Stimulated activated memory B cell treated with anti-CD40 and anti-IgM and Interleukin-4, amounts not matched to agents 10 μg/mL and 1 μg/mL and 100 μg/mL, for 72 hours (primary cell): Measurements from ENCODE around the gene CRADD.

Experiments
- ATAC-seq: fragments of 150-1000 bp; cut with Tn5 transposase; 2 replicates; pipeline ENCODE4 v1.10.0; 2021
- H3K27ac Mint-ChIP-seq: one replicate; pipeline ENCODE4 v1.8.0; 2022; ENCODE audit warnings: mild to moderate bottlenecking, mixed read lengths
- H3K27me3 Mint-ChIP-seq: one replicate; pipeline ENCODE4 v1.8.0; 2022; ENCODE audit warnings: mixed read lengths
- H3K36me3 Mint-ChIP-seq: one replicate; pipeline ENCODE4 v1.8.0; 2022; ENCODE audit warnings: mixed read lengths
- H3K4me1 Mint-ChIP-seq: one replicate; pipeline ENCODE4 v1.8.0; 2022; ENCODE audit warnings: mixed read lengths
- H3K4me3 Mint-ChIP-seq: one replicate; pipeline ENCODE4 v1.8.0; 2022; ENCODE audit warnings: mild to moderate bottlenecking, moderate library complexity, mixed read lengths
- H3K9me3 Mint-ChIP-seq: one replicate; pipeline ENCODE4 v1.8.0; 2022; ENCODE audit warnings: mixed read lengths

CRADD gene

GRCh38 chr12:93729934-93730333 is 52.8 kb downstream of the CRADD start:
- H3K27ac Mint-ChIP-seq = no peak overlapping the region
- no peak overlapping the region for H3K4me3 Mint-ChIP-seq
- H3K27me3 Mint-ChIP-seq = no peaks in the 10 kb centered on the region
- H3K4me1 Mint-ChIP-seq = peaks cover 7% of the 10 kb centered on the region
- ATAC-seq = no peak
- H3K9me3 Mint-ChIP-seq = peaks cover 3% of the 10 kb centered on the region
- peaks cover 16% of the 10 kb centered on the region for H3K36me3 Mint-ChIP-seq

GRCh38 chr12:93733358-93733757 is 56.2 kb downstream of the CRADD start:
- Mint-ChIP-seq H3K4me3 (no peak overlapping the region), H3K27me3 (no peaks in the 10 kb centered on the region), H3K4me1 (peaks cover 1% of the 10 kb centered on the region), H3K36me3 (peaks cover 13% of the 10 kb centered on the region), H3K27ac (no peak overlapping the region), H3K9me3 (peaks cover 3% of the 10 kb centered on the region)
- peak; percentile 63 for ATAC-seq

- ATAC-seq = no peak
- Mint-ChIP-seq H3K27ac (no peak overlapping the region), H3K27me3 (no peaks in the 10 kb centered on the region), H3K9me3 (peaks cover 3% of the 10 kb centered on the region), H3K4me1 (peaks cover 7% of the 10 kb centered on the region), H3K4me3 (no peak overlapping the region), H3K36me3 (peaks cover 13% of the 10 kb centered on the region)
Observed at GRCh38 chr12:93733928-93734327, 56.8 kb downstream of the CRADD start.

GRCh38 chr12:93734784-93735183 is 57.6 kb downstream of the CRADD start:
- Mint-ChIP-seq H3K27ac (no peak overlapping the region), H3K36me3 (peaks cover 13% of the 10 kb centered on the region), H3K27me3 (no peaks in the 10 kb centered on the region), H3K9me3 (peaks cover 3% of the 10 kb centered on the region), H3K4me3 (no peak overlapping the region), H3K4me1 (peaks cover 7% of the 10 kb centered on the region)
- no peak for ATAC-seq

GRCh38 chr12:93736640-93737178 is 59.5 kb downstream of the CRADD start:
- Mint-ChIP-seq H3K27ac (no peak overlapping the region), H3K4me1 (peaks cover 13% of the 10 kb centered on the region), H3K4me3 (no peak overlapping the region), H3K9me3 (peaks cover 3% of the 10 kb centered on the region), H3K36me3 (peaks cover 13% of the 10 kb centered on the region), H3K27me3 (no peaks in the 10 kb centered on the region)
- no peak for ATAC-seq

GRCh38 chr12:93737457-93738198 is 60.5 kb downstream of the CRADD start:
- ATAC-seq = no peak
- no peak overlapping the region for H3K27ac Mint-ChIP-seq

GRCh38 chr12:93738199-93739058 is 61.3 kb downstream of the CRADD start:
- no peak overlapping the region for H3K27ac Mint-ChIP-seq
- peaks cover 3% of the 10 kb centered on the region for H3K9me3 Mint-ChIP-seq
- no peak overlapping the region for H3K4me3 Mint-ChIP-seq

More at GRCh38 chr12:93737457-93738198, 60.5 kb downstream of the CRADD start:
- no peak overlapping the region for H3K4me3 Mint-ChIP-seq
- peaks cover 17% of the 10 kb centered on the region for H3K4me1 Mint-ChIP-seq
- H3K36me3 Mint-ChIP-seq = peaks cover 13% of the 10 kb centered on the region
- peaks cover 3% of the 10 kb centered on the region for H3K9me3 Mint-ChIP-seq
- H3K27me3 Mint-ChIP-seq = no peaks in the 10 kb centered on the region

GRCh38 chr12:93740751-93741150 is 63.6 kb downstream of the CRADD start:
- H3K4me1 Mint-ChIP-seq = peaks cover 25% of the 10 kb centered on the region
- H3K4me3 Mint-ChIP-seq = no peak overlapping the region
- H3K27me3 Mint-ChIP-seq = no peaks in the 10 kb centered on the region
- no peaks in the 10 kb centered on the region for H3K36me3 Mint-ChIP-seq
- no peak for ATAC-seq
- H3K9me3 Mint-ChIP-seq = no peaks in the 10 kb centered on the region
- no peak overlapping the region for H3K27ac Mint-ChIP-seq

More at GRCh38 chr12:93738199-93739058, 61.3 kb downstream of the CRADD start:
- Mint-ChIP-seq H3K27me3 (no peaks in the 10 kb centered on the region), H3K4me1 (peaks cover 17% of the 10 kb centered on the region), H3K36me3 (peaks cover 13% of the 10 kb centered on the region)
- no peak for ATAC-seq

GRCh38 chr12:93741659-93742109 is 64.5 kb downstream of the CRADD start:
- ATAC-seq = peak; percentile 62
- Mint-ChIP-seq H3K9me3 (no peaks in the 10 kb centered on the region), H3K27me3 (no peaks in the 10 kb centered on the region), H3K4me1 (peaks cover 27% of the 10 kb centered on the region), H3K27ac (peak overlapping the region; percentile 87), H3K36me3 (no peaks in the 10 kb centered on the region), H3K4me3 (peak overlapping the region; percentile 79)

GRCh38 chr12:93742110-93742934 is 65.1 kb downstream of the CRADD start:
- H3K4me1 Mint-ChIP-seq = peaks cover 30% of the 10 kb centered on the region
- ATAC-seq = peak; percentile 95
- no peaks in the 10 kb centered on the region for H3K36me3 Mint-ChIP-seq
- no peaks in the 10 kb centered on the region for H3K9me3 Mint-ChIP-seq
- H3K27ac Mint-ChIP-seq = peak overlapping the region; percentile 87
- no peaks in the 10 kb centered on the region for H3K27me3 Mint-ChIP-seq
- H3K4me3 Mint-ChIP-seq = peak overlapping the region; percentile 79

- H3K4me3 Mint-ChIP-seq = no peak overlapping the region
- H3K27me3 Mint-ChIP-seq = no peaks in the 10 kb centered on the region
- H3K4me1 Mint-ChIP-seq = peaks cover 31% of the 10 kb centered on the region
- no peaks in the 10 kb centered on the region for H3K36me3 Mint-ChIP-seq
- no peak for ATAC-seq
- no peaks in the 10 kb centered on the region for H3K9me3 Mint-ChIP-seq
- H3K27ac Mint-ChIP-seq = peak overlapping the region; percentile 87
Observed at GRCh38 chr12:93743229-93743998, 66.2 kb downstream of the CRADD start.

- H3K4me1 Mint-ChIP-seq = peaks cover 26% of the 10 kb centered on the region
- H3K9me3 Mint-ChIP-seq = no peaks in the 10 kb centered on the region
- no peak overlapping the region for H3K27ac Mint-ChIP-seq
- no peaks in the 10 kb centered on the region for H3K27me3 Mint-ChIP-seq
- ATAC-seq = no peak
- H3K4me3 Mint-ChIP-seq = no peak overlapping the region
- no peaks in the 10 kb centered on the region for H3K36me3 Mint-ChIP-seq
Observed at GRCh38 chr12:93743999-93744689, 67.0 kb downstream of the CRADD start.

GRCh38 chr12:93745286-93745685 is 68.1 kb downstream of the CRADD start:
- Mint-ChIP-seq H3K27me3 (no peaks in the 10 kb centered on the region), H3K36me3 (no peaks in the 10 kb centered on the region), H3K4me3 (no peak overlapping the region), H3K9me3 (no peaks in the 10 kb centered on the region), H3K27ac (no peak overlapping the region), H3K4me1 (peaks cover 26% of the 10 kb centered on the region)
- no peak for ATAC-seq
